Measurements from ENCODE around the gene PKP4. TPM values are rescaled to one million over a fixed set of nuclear protein-coding genes. Genes with fewer than 3 reads are reported as not detected.
A peak's percentile ranks its signal among the peaks of the same experiment; 100 is the strongest.

The PKP4 gene
- total RNA-seq, 1 donor from 2014 or later = 41.6 TPM

DNA sequence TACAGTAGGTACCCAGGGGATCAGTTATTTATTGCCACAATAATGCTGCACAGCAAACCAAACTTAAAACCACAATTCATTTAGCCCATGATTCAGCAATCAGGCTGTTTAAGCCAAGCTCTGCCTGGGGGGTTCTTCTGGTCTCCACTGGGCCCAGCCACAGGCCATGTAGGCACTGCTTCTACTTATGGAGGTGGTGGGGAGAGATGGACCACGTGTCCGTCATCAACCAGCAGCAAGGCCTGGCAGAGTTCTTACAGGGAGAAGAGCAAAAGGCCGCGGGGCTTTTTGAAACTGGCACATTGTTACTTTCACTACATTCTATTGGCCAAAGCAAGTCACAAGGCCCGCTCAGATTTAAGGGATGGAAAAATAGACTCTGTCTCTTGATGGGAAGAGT is 262.1 kb downstream of the PKP4 start:
- FAIRE-seq = no peak

DNA sequence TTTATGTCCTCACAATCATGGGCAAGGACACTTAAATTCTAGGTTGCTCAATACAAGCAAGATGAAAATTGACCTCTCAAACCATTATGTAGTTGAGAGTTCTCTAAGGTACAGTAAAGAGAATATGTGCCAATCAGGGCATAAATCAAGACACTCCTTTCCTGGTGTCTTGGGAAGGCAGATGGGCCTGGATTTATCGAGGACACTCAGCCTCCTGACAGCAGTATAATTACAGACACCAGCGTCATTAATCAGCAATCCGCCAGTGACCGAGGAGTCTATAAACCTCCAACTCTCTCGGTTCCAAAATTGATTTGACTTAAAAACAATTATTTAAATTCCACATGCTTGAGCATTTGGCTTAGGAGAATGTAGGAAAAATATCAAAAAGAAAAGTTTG is 262.7 kb downstream of the PKP4 start:
- TF ChIP-seq, protein P1, sequence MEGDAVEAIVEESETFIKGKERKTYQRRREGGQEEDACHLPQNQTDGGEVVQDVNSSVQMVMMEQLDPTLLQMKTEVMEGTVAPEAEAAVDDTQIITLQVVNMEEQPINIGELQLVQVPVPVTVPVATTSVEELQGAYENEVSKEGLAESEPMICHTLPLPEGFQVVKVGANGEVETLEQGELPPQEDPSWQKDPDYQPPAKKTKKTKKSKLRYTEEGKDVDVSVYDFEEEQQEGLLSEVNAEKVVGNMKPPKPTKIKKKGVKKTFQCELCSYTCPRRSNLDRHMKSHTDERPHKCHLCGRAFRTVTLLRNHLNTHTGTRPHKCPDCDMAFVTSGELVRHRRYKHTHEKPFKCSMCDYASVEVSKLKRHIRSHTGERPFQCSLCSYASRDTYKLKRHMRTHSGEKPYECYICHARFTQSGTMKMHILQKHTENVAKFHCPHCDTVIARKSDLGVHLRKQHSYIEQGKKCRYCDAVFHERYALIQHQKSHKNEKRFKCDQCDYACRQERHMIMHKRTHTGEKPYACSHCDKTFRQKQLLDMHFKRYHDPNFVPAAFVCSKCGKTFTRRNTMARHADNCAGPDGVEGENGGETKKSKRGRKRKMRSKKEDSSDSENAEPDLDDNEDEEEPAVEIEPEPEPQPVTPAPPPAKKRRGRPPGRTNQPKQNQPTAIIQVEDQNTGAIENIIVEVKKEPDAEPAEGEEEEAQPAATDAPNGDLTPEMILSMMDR (IDR thresholded peaks at IDR 0.05; ENCODE audit: insufficient read depth, low read length, severe bottlenecking) = no peak
- FAIRE-seq (no peak), DNase-seq (ENCODE audit: low read depth) (no peak)
- Histone ChIP-seq H3K4me3 (ENCODE audit: low read depth, low read length) (no peak overlapping the region), H3K27me3 (ENCODE audit: control insufficient read depth, insufficient read depth, low read length) (no peaks in the 10 kb centered on the region), H3K36me3 (ENCODE audit: control insufficient read depth, insufficient read depth, low read length) (no peaks in the 10 kb centered on the region)

More for the DNA sequence above, 262.1 kb downstream of the PKP4 start:
- Histone ChIP-seq H3K4me3 (ENCODE audit: low read depth, low read length) (no peak overlapping the region), H3K36me3 (ENCODE audit: control insufficient read depth, insufficient read depth, low read length) (no peaks in the 10 kb centered on the region), H3K27me3 (ENCODE audit: control insufficient read depth, insufficient read depth, low read length) (no peaks in the 10 kb centered on the region)
- TF ChIP-seq, protein P1 (IDR thresholded peaks at IDR 0.05; ENCODE audit: insufficient read depth, low read length, severe bottlenecking) = no peak
- no peak for DNase-seq (ENCODE audit: low read depth)

DNA sequence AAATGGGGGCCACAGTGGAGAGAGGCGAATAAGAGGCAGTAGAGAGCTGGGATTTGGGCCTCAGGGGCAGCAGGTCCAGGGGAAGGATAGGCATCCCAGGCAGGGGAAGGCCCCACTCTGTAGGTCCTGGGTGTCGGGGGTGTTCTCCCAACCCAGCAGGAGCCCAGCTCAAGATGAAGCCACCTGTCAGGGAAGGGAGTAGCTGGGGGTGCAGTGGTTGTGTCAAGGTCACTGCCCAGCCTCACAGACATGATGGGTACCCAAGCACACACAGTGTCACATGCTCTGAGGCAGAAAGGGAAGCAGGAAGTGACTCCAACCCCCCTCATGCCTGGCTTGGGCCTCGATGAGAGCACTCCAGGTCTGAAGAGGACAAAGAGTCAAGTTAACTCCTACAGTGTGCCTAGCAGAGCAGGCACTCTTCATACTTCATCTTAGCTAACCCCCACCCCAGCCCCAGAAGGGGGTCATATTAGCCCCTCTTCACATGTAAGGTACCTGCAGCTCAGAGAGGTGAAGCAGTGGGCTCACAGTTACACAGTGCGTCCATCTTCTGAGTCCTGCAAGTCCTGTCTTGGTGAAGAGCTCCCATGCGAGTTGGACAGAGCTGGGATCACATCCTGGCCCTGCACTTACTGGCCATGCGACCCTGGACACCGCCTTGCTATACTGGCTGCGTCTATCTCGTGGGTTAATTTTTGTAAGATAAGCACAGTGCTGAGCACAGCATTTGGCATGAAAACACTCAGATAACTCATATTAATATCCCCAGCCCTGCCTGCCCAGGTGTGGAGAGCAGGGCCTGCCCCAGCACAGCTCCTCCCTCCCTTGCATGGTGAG is 265.7 kb downstream of the PKP4 start:
- DNase-seq (ENCODE audit: low read depth) (peak; percentile 20), FAIRE-seq (no peak)
- TF ChIP-seq, protein P1 (IDR thresholded peaks at IDR 0.05; ENCODE audit: insufficient read depth, low read length, severe bottlenecking) = no peak
- Histone ChIP-seq H3K27me3 (ENCODE audit: control insufficient read depth, insufficient read depth, low read length) (no peaks in the 10 kb centered on the region), H3K36me3 (ENCODE audit: control insufficient read depth, insufficient read depth, low read length) (no peaks in the 10 kb centered on the region), H3K4me3 (ENCODE audit: low read depth, low read length) (no peak overlapping the region)

DNA sequence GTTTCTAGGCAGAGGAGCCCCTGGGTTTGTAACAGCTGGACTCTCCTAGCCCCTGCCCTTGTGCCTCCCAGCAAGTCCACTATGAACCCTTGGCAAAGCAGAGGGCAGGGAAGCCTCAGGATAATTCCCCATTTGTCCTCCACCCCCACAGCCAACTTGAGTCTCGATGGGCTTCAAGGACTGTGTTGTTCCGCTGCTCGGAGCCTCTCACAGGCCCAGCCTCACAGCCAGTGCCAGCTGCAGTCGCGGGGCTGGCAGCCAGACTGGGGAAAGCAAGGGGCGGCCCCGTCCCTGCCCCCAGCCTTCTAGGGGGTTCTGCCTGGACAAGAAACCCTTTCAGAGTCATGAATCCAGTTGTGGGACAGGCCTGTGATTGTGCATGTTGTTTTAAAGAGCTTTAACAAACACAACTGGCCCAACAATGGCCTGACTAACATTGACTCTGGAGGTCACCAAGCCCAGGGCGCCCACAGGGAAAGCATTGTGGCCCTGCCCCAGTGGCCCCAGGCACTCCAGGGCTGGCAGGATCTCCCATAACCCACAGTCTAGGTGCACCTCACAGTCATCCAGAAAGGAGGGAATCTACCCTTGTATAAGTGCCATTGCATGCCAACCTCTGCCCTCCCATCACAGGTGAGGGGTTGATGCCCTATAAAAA is 266.6 kb downstream of the PKP4 start:
- no peak for FAIRE-seq

DNA sequence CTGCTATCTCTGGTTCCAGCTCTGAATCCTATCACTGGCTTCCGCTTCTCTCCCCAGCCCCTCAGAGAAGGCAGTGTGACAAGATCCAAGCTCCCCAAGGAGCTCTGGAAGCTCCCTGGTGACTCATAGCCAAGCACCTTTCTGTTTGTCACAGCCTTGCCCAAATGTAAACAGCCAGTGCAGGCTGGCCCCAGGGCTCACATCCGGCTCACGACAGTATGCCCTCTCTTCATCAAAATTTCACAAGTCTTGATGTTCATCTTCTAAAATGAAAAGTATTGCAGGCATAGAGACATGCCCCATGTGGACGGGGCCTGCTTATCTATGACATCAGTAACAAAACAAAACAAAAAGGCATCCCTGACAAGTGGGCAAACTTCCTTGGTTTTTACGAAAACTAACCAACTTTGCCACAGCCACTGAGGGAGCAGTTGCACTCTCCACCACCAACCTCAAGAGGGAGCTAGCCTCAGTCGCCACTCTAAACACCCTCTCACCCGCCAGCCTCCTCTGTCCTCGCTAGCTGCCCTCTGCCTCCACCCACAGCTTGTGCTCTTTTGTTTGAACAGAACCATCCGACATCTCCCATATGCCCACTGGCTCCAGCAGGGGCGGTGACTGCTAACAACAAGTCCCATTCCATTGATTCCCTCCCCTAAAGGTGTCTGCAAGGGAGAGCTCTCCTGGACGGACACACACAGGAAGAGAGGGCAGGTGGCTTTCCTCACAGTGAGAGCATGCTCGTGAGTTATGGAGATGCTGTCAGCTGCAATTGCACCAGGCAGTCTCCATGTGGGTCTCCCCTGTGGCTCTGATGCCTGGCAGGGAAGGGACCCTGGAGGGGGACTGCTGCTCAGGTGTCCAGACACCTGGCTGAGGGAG is 267.4 kb downstream of the PKP4 start:
- Histone ChIP-seq H3K27me3 (ENCODE audit: control insufficient read depth, insufficient read depth, low read length) (no peaks in the 10 kb centered on the region), H3K36me3 (ENCODE audit: control insufficient read depth, insufficient read depth, low read length) (no peaks in the 10 kb centered on the region), H3K4me3 (ENCODE audit: low read depth, low read length) (no peak overlapping the region)
- peak; percentile 63 for DNase-seq (ENCODE audit: low read depth)
- TF ChIP-seq, protein P1 (IDR thresholded peaks at IDR 0.05; ENCODE audit: insufficient read depth, low read length, severe bottlenecking) = peak; percentile 79
- FAIRE-seq = peak; percentile 36

More for the DNA sequence above, 266.6 kb downstream of the PKP4 start:
- Histone ChIP-seq H3K36me3 (ENCODE audit: control insufficient read depth, insufficient read depth, low read length) (no peaks in the 10 kb centered on the region), H3K4me3 (ENCODE audit: low read depth, low read length) (no peak overlapping the region), H3K27me3 (ENCODE audit: control insufficient read depth, insufficient read depth, low read length) (no peaks in the 10 kb centered on the region)
- TF ChIP-seq, protein P1 (IDR thresholded peaks at IDR 0.05; ENCODE audit: insufficient read depth, low read length, severe bottlenecking) = no peak
- no peak for DNase-seq (ENCODE audit: low read depth)

Measured in bronchial epithelial cell (primary cell).